ENCODE measurements around the gene ANKZF1.

ANKZF1 gene

DNA sequence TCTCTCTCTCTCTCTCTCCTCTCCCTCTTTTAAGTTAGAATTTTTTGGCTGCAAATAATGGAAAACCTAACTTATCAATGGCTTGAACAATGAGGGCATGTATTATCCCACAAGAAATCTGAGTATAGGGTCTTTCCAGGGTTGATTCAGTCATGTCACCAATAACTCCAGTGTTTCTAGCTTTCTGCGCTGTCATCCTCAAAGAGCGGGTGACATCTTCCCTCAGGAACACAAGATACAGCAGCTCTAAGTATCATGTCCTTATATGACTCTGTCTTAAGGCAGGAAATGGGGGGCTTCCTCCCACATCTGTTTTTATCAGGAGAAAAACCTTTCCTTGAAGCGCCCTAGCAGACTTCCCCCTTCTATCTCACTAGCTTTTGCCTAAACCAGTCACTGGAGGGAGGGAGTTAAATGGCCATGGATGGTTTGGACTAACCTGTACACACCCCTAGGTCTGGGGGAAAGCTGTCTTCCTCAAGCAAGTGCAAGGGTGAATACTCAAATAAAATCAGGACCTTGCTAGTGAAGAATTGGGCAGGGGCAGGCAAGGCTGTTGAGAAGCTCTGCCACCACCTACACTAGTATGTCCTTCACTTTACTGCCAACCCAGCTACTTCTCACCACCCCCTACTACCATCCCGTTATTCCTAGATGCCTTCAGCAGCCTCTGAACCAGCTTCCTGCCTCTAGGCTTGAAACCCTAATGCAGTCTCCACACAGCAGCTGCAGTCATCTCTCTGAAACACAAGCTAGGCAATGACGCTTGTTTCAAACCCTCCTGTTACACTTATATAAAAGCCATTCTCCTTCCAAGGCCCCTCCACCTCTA lies 31.6 kb downstream of the ANKZF1 start:
- no peak for TF ChIP-seq CTCF (IDR thresholded peaks at IDR 0.05; ENCODE audit: borderline replicate concordance, control extremely low read depth, extremely low read depth, insufficient read depth, missing control alignments)
- no peak for DNase-seq (ENCODE audit: low spot score)
- in situ Hi-C loops (cut with MboI; ENCODE audit: low sequenced_read_pairs, unreplicated experiment) = no loop called here

DNA sequence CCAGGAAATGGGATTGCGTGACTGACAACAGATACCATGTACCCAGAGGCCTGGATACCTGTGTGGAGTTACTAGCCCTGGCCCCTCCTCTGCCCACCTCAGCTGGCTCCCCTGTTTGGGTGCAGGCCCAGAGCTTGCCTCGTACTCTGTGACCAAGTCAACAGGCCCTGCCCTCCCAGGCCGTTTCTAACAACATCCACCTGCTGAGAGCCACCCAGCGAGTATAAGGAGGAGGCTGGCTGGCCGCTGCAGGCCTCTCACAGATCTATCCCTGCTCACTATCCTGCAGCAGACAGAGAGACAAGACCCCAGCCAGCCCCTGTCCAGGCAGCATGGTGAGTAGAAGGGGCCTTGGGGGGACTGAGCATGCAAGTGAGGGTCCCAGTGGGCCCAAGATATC lies 36.6 kb downstream of the ANKZF1 start:
- in situ Hi-C loops (cut with MboI; ENCODE audit: low sequenced_read_pairs, unreplicated experiment) = no loop called here
- no peak for TF ChIP-seq CTCF (IDR thresholded peaks at IDR 0.05; ENCODE audit: borderline replicate concordance, control extremely low read depth, extremely low read depth, insufficient read depth, missing control alignments)
- DNase-seq (ENCODE audit: low spot score) = no peak

DNA sequence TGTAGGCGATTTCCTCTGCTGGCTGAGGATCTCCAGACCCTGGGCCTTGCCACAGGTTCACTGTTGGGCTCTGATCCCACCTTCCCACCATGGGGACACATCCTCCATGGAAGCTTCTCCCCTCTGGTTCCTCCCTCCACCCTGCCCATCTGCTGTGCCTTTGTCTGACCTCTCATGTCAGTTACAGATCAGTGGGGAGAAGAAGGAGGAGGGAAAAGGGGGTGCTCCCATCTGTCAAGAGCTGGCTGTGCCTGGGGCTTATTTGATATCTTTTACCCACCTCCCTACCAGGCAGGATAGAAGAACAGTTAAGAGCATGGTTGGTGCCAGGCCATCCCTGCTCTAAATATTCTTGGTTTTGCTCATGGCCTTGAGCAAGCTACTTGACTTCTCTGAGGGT lies 37.3 kb downstream of the ANKZF1 start:
- in situ Hi-C loops (cut with MboI; ENCODE audit: low sequenced_read_pairs, unreplicated experiment) = no loop called here
- no peak for TF ChIP-seq CTCF (IDR thresholded peaks at IDR 0.05; ENCODE audit: borderline replicate concordance, control extremely low read depth, extremely low read depth, insufficient read depth, missing control alignments)
- DNase-seq (ENCODE audit: low spot score) = no peak

DNA sequence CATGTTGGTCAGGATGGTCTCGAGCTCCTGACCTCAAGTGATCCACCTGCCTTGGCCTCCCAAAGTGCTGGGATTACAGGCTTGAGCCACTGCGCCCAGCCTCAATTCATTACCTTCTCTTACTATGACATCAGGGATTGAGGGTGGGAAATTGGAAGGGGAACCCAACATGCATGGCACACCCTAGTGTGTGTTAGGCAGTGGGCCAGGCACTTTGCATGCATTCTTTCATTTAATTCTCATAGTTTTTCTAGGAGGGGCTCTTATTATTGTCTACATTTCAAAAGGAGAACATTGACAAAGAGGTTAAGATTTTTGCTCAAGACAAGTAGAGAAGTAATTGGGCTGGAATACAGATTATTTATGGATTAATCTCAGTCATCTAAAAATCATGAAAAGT lies 38.7 kb downstream of the ANKZF1 start:
- TF ChIP-seq CTCF (IDR thresholded peaks at IDR 0.05; ENCODE audit: borderline replicate concordance, control extremely low read depth, extremely low read depth, insufficient read depth, missing control alignments) = no peak
- in situ Hi-C loops (cut with MboI; ENCODE audit: low sequenced_read_pairs, unreplicated experiment) = no loop called here

GRCh38 chr2:219269362-219270054 lies 39.9 kb downstream of the ANKZF1 start:
- in situ Hi-C loops (cut with MboI; ENCODE audit: low sequenced_read_pairs, unreplicated experiment) = no loop called here
- DNase-seq (ENCODE audit: low spot score) = no peak
- TF ChIP-seq CTCF (IDR thresholded peaks at IDR 0.05; ENCODE audit: borderline replicate concordance, control extremely low read depth, extremely low read depth, insufficient read depth, missing control alignments) = no peak

More for the DNA sequence above, 38.7 kb downstream of the ANKZF1 start:
- DNase-seq (ENCODE audit: low spot score) = no peak

DNA sequence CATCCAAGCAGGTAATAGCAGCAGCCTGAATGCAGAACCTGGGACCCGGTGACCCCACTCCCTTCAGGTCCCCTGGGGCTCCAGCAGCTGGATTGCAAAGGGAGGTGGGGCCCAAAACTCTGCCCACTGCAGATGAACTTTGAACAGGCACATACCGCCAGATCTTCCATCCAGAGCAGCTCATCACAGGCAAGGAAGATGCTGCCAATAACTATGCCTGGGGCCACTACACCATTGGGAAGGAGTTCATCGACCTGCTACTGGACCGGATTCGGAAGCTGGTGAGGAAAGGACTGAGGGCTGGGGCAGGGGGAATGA lies 40.4 kb downstream of the ANKZF1 start:
- in situ Hi-C loops (cut with MboI; ENCODE audit: low sequenced_read_pairs, unreplicated experiment) = no loop called here

More for the DNA sequence above, 40.4 kb downstream of the ANKZF1 start:
- no peak for TF ChIP-seq CTCF (IDR thresholded peaks at IDR 0.05; ENCODE audit: borderline replicate concordance, control extremely low read depth, extremely low read depth, insufficient read depth, missing control alignments)
- no peak for DNase-seq (ENCODE audit: low spot score)

Data from GM13976 (cell line).